ENCODE results near the gene PTCD3.

Gene PTCD3

GRCh38 chr2:86143307-86143706, 37.3 kb downstream of the PTCD3 start:
- peaks cover 93% of the 10 kb centered on the region for H3K36me3 Mint-ChIP-seq (ENCODE audit: low read depth)

DNA sequence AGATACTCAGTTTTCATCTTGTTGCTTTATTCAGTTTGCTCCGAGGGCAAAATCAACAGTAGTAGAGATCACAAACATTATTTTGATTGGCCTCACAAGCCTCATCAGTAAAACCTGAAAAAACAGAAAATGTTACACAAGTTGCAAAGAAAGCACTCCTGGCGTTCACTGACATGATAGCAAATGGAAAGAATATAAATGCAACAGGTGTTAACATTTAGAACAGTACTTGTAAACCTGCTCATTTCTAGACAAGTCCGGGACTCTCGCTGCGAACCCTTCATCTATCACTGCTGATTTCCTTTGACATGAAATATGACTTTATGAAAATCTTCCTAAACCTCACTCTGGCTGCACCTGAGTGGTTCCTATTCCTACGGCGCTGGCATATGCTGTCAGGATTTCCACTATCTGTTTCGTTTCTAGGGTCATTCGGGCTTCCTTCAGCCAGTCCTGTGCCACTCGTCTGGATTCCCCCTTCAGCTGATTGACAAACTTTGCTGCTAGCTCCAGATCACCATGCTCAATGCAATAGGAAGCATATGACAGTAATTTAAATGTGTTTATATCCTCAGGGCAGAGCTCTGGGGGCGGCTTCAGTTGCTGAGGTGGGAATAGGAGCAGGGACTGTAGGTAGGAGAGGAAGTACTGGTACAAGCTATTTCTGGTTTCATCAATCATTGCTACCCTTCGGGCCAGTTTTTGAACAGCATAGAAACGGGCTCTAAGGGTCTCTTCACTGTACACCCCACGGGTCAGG, 38.1 kb downstream of the PTCD3 start:
- H3K9me3 Mint-ChIP-seq, result no peaks in the 10 kb centered on the region
- H3K27me3 Mint-ChIP-seq, result no peaks in the 10 kb centered on the region
- peak overlapping the region; percentile 74 for H3K27ac Mint-ChIP-seq
- peaks cover 93% of the 10 kb centered on the region for H3K36me3 Mint-ChIP-seq (ENCODE audit: low read depth)
- intact Hi-C loops (cut with micrococcal nuclease), result no loop called here
- peaks cover 26% of the 10 kb centered on the region for H3K4me1 Mint-ChIP-seq (ENCODE audit: low read depth)
- no peak overlapping the region for H3K4me3 Mint-ChIP-seq

More at GRCh38 chr2:86143307-86143706, 37.3 kb downstream of the PTCD3 start:
- H3K27me3 Mint-ChIP-seq, result no peaks in the 10 kb centered on the region
- intact Hi-C loops (cut with micrococcal nuclease), result no loop called here
- no peak overlapping the region for H3K4me3 Mint-ChIP-seq
- H3K9me3 Mint-ChIP-seq, result no peaks in the 10 kb centered on the region
- peak overlapping the region; percentile 74 for H3K27ac Mint-ChIP-seq
- H3K4me1 Mint-ChIP-seq (ENCODE audit: low read depth), result peaks cover 26% of the 10 kb centered on the region

DNA sequence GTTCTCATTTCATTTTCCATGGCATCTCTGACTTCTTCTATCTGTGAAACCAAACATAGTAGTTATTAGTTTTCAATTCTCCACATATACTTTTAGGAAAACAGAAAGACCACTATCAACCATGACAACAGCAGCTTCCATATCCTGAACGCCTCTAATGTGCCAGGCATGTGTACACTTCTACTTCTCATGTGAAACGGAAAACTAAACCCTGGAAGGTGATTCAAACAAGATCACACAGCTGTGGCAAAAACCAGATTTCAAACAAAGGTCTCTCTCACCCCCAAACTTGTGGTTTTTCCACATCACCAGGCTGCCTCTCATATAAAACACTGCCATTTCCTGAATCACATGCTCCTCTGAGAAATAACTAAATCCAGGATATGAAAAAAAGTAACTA, 41.8 kb downstream of the PTCD3 start:
- no peaks in the 10 kb centered on the region for H3K9me3 Mint-ChIP-seq
- H3K4me1 Mint-ChIP-seq (ENCODE audit: low read depth), result peaks cover 19% of the 10 kb centered on the region
- intact Hi-C loops (cut with micrococcal nuclease), result no loop called here
- no peak overlapping the region for H3K27ac Mint-ChIP-seq
- H3K27me3 Mint-ChIP-seq, result no peaks in the 10 kb centered on the region
- peaks cover 99% of the 10 kb centered on the region for H3K36me3 Mint-ChIP-seq (ENCODE audit: low read depth)
- no peak overlapping the region for H3K4me3 Mint-ChIP-seq

DNA sequence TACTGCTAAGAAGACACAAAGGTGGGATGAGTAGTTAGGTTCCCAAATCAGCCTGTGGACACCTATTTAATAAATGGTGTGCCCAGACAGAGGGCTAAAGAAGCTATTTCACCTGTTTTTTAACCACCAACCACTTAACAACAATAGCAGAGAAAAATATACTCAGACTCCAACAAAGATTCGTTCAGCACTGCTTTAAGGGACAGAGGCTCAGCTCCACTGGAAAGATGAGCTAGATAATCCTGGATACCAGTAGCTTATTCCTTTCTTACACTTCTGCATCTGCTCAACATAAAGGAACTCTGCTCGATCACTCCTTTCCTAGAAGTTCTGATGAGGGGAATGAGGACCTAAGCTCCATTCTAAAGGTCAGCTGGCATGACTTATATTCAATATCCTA, 44.5 kb downstream of the PTCD3 start:
- peaks cover 99% of the 10 kb centered on the region for H3K36me3 Mint-ChIP-seq (ENCODE audit: low read depth)

GRCh38 chr2:86157009-86157556, 51.0 kb downstream of the PTCD3 start:
- H3K4me1 Mint-ChIP-seq (ENCODE audit: low read depth), result no peaks in the 10 kb centered on the region
- H3K27ac Mint-ChIP-seq, result no peak overlapping the region
- intact Hi-C loops (cut with micrococcal nuclease), result no loop called here
- no peaks in the 10 kb centered on the region for H3K9me3 Mint-ChIP-seq
- H3K27me3 Mint-ChIP-seq, result no peaks in the 10 kb centered on the region
- peaks cover 100% of the 10 kb centered on the region for H3K36me3 Mint-ChIP-seq (ENCODE audit: low read depth)
- no peak overlapping the region for H3K4me3 Mint-ChIP-seq

More for the DNA sequence above, 44.5 kb downstream of the PTCD3 start:
- Mint-ChIP-seq H3K4me1 (ENCODE audit: low read depth) (no peaks in the 10 kb centered on the region), H3K9me3 (no peaks in the 10 kb centered on the region), H3K27ac (no peak overlapping the region), H3K4me3 (no peak overlapping the region), H3K27me3 (no peaks in the 10 kb centered on the region)
- intact Hi-C loops (cut with micrococcal nuclease), result no loop called here

DNA sequence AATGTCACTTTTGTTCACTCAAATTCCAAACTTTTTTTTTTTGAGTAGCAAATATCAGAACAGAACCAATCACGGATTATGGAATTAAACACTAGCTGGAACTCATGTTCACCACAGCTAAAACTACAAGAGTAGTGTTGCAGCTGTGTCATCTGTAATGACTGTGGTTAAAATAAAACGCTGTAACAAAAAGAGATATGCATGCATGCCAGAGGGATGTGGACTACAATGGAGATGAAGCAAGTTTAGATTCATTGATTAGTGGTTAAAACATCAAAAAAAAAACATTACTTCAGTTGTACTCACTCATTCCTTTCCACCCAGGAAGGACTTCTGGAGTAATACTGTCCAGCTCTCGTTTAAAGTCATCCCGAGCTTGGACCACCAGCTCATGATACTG, 52.3 kb downstream of the PTCD3 start:
- Mint-ChIP-seq H3K36me3 (ENCODE audit: low read depth) (peaks cover 100% of the 10 kb centered on the region), H3K4me1 (ENCODE audit: low read depth) (no peaks in the 10 kb centered on the region), H3K27ac (no peak overlapping the region), H3K4me3 (no peak overlapping the region), H3K9me3 (no peaks in the 10 kb centered on the region), H3K27me3 (no peaks in the 10 kb centered on the region)
- intact Hi-C loops (cut with micrococcal nuclease), result no loop called here

DNA sequence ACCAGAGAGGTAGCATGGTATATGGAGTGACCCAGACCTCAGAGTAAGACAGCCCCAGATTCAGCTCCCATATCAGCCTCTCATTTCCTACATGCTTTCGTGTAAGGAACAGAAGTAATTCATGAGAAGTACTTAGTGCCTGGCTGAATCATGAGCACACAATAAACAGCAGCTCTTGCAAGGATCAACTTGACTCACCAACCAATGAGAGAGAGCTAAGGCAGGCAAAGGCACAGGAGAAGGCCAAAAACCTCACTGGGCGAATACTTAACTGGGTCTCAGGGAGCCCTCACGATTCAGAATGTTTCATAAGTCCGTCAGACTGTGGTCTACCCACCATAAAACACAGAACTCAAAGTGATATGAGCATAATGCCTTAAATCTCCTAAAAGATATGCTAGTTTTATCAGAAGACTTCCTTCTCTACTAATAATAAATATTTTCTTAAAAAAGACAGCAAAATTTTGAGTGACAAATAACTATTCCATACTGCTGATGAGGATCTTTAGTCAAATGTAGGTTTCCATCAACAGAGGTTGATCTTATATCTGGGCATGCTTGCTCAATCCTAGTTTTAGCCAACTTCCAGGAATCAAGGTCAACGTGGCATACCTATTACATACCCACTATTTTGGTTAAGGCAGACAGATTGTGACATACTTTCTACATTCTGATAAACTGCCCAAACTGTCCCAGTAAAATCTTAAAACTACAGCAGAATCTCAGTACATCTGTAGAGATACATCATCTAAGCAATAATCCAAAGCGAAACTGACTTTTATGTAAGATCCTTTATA, 54.3 kb downstream of the PTCD3 start:
- H3K4me3 Mint-ChIP-seq, result no peak overlapping the region
- no peak overlapping the region for H3K27ac Mint-ChIP-seq
- H3K36me3 Mint-ChIP-seq (ENCODE audit: low read depth), result peaks cover 100% of the 10 kb centered on the region
- H3K9me3 Mint-ChIP-seq, result no peaks in the 10 kb centered on the region
- intact Hi-C loops (cut with micrococcal nuclease), result no loop called here
- no peaks in the 10 kb centered on the region for H3K27me3 Mint-ChIP-seq
- H3K4me1 Mint-ChIP-seq (ENCODE audit: low read depth), result no peaks in the 10 kb centered on the region

- H3K9me3 Mint-ChIP-seq, result no peaks in the 10 kb centered on the region
- H3K4me3 Mint-ChIP-seq, result no peak overlapping the region
- no peak overlapping the region for H3K27ac Mint-ChIP-seq
- intact Hi-C loops (cut with micrococcal nuclease), result no loop called here
- peaks cover 12% of the 10 kb centered on the region for H3K4me1 Mint-ChIP-seq (ENCODE audit: low read depth)
- peaks cover 79% of the 10 kb centered on the region for H3K36me3 Mint-ChIP-seq (ENCODE audit: low read depth)
- H3K27me3 Mint-ChIP-seq, result no peaks in the 10 kb centered on the region
These were observed 64.4 kb downstream of the PTCD3 start for GRCh38 chr2:86170449-86170848.

- Mint-ChIP-seq H3K36me3 (ENCODE audit: low read depth) (peaks cover 82% of the 10 kb centered on the region), H3K4me1 (ENCODE audit: low read depth) (peaks cover 20% of the 10 kb centered on the region), H3K27me3 (no peaks in the 10 kb centered on the region), H3K4me3 (no peak overlapping the region), H3K27ac (no peak overlapping the region), H3K9me3 (no peaks in the 10 kb centered on the region)
- intact Hi-C loops (cut with micrococcal nuclease), result no loop called here
These were observed 65.3 kb downstream of the PTCD3 start for GRCh38 chr2:86171295-86171694.

- H3K9me3 Mint-ChIP-seq, result no peaks in the 10 kb centered on the region
- intact Hi-C loops (cut with micrococcal nuclease), result no loop called here
- H3K27ac Mint-ChIP-seq, result no peak overlapping the region
- peaks cover 82% of the 10 kb centered on the region for H3K36me3 Mint-ChIP-seq (ENCODE audit: low read depth)
- H3K27me3 Mint-ChIP-seq, result no peaks in the 10 kb centered on the region
- no peak overlapping the region for H3K4me3 Mint-ChIP-seq
- peaks cover 22% of the 10 kb centered on the region for H3K4me1 Mint-ChIP-seq (ENCODE audit: low read depth)
These were observed 66.6 kb downstream of the PTCD3 start for GRCh38 chr2:86172610-86173009.

GRCh38 chr2:86174445-86174844, 68.4 kb downstream of the PTCD3 start:
- Mint-ChIP-seq H3K4me3 (no peak overlapping the region), H3K4me1 (ENCODE audit: low read depth) (peaks cover 22% of the 10 kb centered on the region), H3K27me3 (no peaks in the 10 kb centered on the region), H3K36me3 (ENCODE audit: low read depth) (peaks cover 82% of the 10 kb centered on the region), H3K9me3 (no peaks in the 10 kb centered on the region), H3K27ac (no peak overlapping the region)
- intact Hi-C loops (cut with micrococcal nuclease), result no loop called here

- Mint-ChIP-seq H3K9me3 (no peaks in the 10 kb centered on the region), H3K27me3 (no peaks in the 10 kb centered on the region), H3K4me3 (no peak overlapping the region), H3K4me1 (ENCODE audit: low read depth) (peaks cover 22% of the 10 kb centered on the region), H3K36me3 (ENCODE audit: low read depth) (peaks cover 81% of the 10 kb centered on the region), H3K27ac (no peak overlapping the region)
- intact Hi-C loops (cut with micrococcal nuclease), result no loop called here
These were observed 69.8 kb downstream of the PTCD3 start for GRCh38 chr2:86175828-86176227.

DNA sequence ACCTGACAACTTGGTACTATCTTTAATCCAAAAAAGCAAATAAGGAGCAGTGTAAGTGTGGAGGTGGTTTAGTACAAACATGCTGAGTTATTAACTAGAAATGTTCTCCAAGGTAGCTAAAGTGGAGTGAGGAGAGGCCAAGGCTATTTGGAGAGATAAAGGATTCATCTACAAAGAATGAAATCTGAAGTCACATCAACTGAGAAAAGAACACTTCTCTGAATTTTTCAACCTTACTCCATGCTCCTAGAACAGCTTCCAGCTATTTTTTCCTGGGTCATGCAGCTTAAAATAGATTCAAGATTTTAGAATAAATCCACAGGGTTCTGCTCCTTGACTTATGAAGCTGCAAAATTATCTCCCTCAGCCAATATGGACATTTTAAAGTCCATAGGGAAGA, 70.6 kb downstream of the PTCD3 start:
- H3K36me3 Mint-ChIP-seq (ENCODE audit: low read depth), result peaks cover 75% of the 10 kb centered on the region

DNA sequence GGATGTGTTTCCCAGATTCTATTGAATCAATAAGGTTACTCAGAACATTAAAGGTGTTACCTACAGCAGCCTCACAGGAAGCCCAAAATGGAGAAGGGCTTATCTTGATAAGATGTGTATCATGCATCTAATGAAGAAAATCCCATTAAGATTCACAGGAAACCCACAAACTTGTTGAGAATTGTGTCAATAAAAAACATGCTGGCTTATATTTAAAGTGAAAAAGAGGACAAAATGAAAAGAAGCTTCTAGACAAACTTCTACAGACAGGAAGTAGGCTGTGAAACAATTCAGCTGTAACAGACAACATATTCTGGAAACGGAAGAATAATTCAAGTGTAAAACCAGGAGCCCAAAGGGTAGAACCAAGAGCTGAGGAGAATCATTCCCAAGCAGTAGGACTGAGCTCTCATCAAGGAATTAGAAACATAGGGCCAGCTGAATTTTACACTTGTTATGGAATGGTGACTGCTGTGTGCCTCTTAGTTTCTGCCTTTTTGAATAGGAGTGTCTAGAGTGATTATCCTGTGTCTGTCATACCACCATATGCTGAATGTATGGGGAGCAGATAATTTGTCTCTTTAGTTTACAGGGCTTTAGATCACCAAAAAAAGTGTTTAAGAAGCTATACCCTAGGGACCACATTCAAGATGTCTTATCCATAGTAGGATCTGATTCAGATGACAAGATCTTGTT, 79.6 kb downstream of the PTCD3 start:
- H3K36me3 Mint-ChIP-seq (ENCODE audit: low read depth), result peaks cover 47% of the 10 kb centered on the region

More for the DNA sequence above, 70.6 kb downstream of the PTCD3 start:
- Mint-ChIP-seq H3K4me1 (ENCODE audit: low read depth) (peaks cover 22% of the 10 kb centered on the region), H3K27me3 (no peaks in the 10 kb centered on the region), H3K27ac (no peak overlapping the region), H3K4me3 (no peak overlapping the region), H3K9me3 (no peaks in the 10 kb centered on the region)
- intact Hi-C loops (cut with micrococcal nuclease), result no loop called here

More for the DNA sequence above, 79.6 kb downstream of the PTCD3 start:
- Mint-ChIP-seq H3K9me3 (no peaks in the 10 kb centered on the region), H3K4me3 (no peak overlapping the region), H3K27ac (no peak overlapping the region), H3K27me3 (no peaks in the 10 kb centered on the region), H3K4me1 (ENCODE audit: low read depth) (peaks cover 38% of the 10 kb centered on the region)
- intact Hi-C loops (cut with micrococcal nuclease), result no loop called here

Measured in dendritic cell treated with granulocyte-macrophage colony-stimulating factor and Interleukin-4, amounts not matched to agents 40 ng/mL and 50 ng/mL, for 4 days (primary cell).